ENCODE measurements around the gene MR1. TPM values are rescaled to one million over a fixed set of nuclear protein-coding genes. Genes with fewer than 3 reads are reported as not detected.

Gene MR1
- polyA plus RNA-seq, 1 donor (not counting 4 experiments of a cell fraction or from before 2014, with no cell fraction given), result 32.3 TPM

DNA sequence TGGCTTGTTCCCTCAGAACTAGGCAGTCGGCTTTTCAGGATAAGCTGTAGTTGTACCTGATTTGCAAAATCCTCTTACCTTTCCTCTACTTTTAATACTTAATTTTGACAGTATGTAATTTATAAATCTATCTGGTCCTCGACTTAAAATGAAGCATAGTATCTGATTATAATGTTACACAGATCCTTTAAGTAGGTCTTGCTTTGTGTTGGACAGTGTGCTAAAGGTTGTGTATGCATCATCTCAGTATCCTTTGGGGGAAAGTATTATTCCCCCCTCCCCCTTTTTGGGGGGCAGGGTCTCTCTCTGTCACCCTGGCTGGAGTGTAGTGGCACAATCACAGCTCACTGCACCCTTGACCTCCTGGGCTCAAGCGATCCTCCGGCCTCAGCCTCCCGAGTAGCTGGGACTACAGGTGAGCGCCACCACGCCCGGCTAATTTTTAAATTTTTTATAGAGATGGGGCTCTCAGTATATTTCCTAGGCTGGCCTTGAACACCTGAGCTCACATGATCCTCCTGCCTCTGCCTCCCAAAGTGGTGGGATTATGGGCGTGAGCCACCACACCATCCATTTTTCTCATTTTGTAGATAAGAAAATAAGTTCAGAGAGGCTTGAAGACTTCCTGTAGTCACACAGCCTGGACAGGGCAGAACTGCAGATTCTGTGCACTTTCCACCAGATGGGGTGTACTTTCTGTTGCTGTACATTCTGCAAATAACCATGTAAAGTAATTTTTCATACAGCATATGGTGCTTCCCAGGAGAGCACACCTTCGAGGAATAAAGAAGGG lies 10.3 kb upstream of the MR1 start:
- no peak overlapping the region for H3K27ac ChIP-seq (ENCODE audit: control insufficient read depth, insufficient read depth, low read length)
- H4K20me1 ChIP-seq (ENCODE audit: control insufficient read depth, extremely low read depth, insufficient read depth, low read length), result peaks cover 6% of the 10 kb centered on the region
- H2AFZ ChIP-seq (ENCODE audit: control insufficient read depth, low read length), result peak overlapping the region; percentile 72
- dilution Hi-C loops (cut with MboI; ENCODE audit: extremely low pct_ligation_motif_present, low sequenced_read_pairs), result no loop called here
- H3K9ac ChIP-seq (ENCODE audit: control insufficient read depth, extremely low read depth, insufficient read depth, low read length), result no peak overlapping the region
- peaks cover 38% of the 10 kb centered on the region for H3K79me2 ChIP-seq (ENCODE audit: control insufficient read depth, insufficient read depth, low read length)
- TF ChIP-seq EZH2 (IDR thresholded peaks at IDR 0.05; ENCODE audit: low read length), result no peak
- TF ChIP-seq, protein P1, sequence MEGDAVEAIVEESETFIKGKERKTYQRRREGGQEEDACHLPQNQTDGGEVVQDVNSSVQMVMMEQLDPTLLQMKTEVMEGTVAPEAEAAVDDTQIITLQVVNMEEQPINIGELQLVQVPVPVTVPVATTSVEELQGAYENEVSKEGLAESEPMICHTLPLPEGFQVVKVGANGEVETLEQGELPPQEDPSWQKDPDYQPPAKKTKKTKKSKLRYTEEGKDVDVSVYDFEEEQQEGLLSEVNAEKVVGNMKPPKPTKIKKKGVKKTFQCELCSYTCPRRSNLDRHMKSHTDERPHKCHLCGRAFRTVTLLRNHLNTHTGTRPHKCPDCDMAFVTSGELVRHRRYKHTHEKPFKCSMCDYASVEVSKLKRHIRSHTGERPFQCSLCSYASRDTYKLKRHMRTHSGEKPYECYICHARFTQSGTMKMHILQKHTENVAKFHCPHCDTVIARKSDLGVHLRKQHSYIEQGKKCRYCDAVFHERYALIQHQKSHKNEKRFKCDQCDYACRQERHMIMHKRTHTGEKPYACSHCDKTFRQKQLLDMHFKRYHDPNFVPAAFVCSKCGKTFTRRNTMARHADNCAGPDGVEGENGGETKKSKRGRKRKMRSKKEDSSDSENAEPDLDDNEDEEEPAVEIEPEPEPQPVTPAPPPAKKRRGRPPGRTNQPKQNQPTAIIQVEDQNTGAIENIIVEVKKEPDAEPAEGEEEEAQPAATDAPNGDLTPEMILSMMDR (optimal IDR thresholded peaks at IDR 0.05 in 1 of 3, IDR thresholded peaks at IDR 0.05 in 1 of 3, conservative IDR thresholded peaks at IDR 0.05 in 1 of 3; ENCODE audit: extremely low read depth in 1 of 3, insufficient read depth in 2 of 3, low read length in 3 of 3), result no peak
- H3K4me1 ChIP-seq (ENCODE audit: control insufficient read depth, extremely low read depth, insufficient read depth, low read length), result peaks cover 16% of the 10 kb centered on the region
- peaks cover 0 to 6% of the 10 kb centered on the region in 2 experiments for H3K36me3 ChIP-seq (ENCODE audit: control insufficient read depth in 2 of 2, extremely low read depth in 1 of 2, insufficient read depth in 2 of 2, low read length in 2 of 2)
- FAIRE-seq, result no peak
- no peaks in the 10 kb centered on the region for H3K9me3 ChIP-seq (ENCODE audit: control insufficient read depth, low read depth, low read length)
- peak overlapping the region; percentile 3 to 98 (median 55) for H3K4me3 ChIP-seq (ENCODE audit: control insufficient read depth in 2 of 3, extremely low read depth in 1 of 3, insufficient read depth in 2 of 3, low read depth in 1 of 3, low read length in 3 of 3)
- no peaks in the 10 kb centered on the region for H3K9me1 ChIP-seq (ENCODE audit: control insufficient read depth, extremely low read depth, insufficient read depth, low read length)
- H3K4me2 ChIP-seq (ENCODE audit: control insufficient read depth, extremely low read depth, insufficient read depth, low read depth, low read length), result peak overlapping the region; percentile 71
- DNase-seq (ENCODE audit: low read depth, low spot score), result no peak
- no peaks in the 10 kb centered on the region for H3K27me3 ChIP-seq (ENCODE audit: control insufficient read depth, extremely low read depth, insufficient read depth, low read length)

- no peaks in the 10 kb centered on the region for H3K79me2 ChIP-seq (ENCODE audit: control insufficient read depth, insufficient read depth, low read length)
- H3K27me3 ChIP-seq (ENCODE audit: control insufficient read depth, extremely low read depth, insufficient read depth, low read length), result no peaks in the 10 kb centered on the region
- H3K36me3 ChIP-seq (ENCODE audit: control insufficient read depth in 2 of 2, extremely low read depth in 1 of 2, insufficient read depth in 2 of 2, low read length in 2 of 2), result no peaks in the 10 kb centered on the region
- H3K9ac ChIP-seq (ENCODE audit: control insufficient read depth, extremely low read depth, insufficient read depth, low read length), result no peak overlapping the region
- H2AFZ ChIP-seq (ENCODE audit: control insufficient read depth, low read length), result no peak overlapping the region
- peaks cover 7% of the 10 kb centered on the region for H3K4me1 ChIP-seq (ENCODE audit: control insufficient read depth, extremely low read depth, insufficient read depth, low read length)
- TF ChIP-seq, protein P1 (optimal IDR thresholded peaks at IDR 0.05 in 1 of 3, IDR thresholded peaks at IDR 0.05 in 1 of 3, conservative IDR thresholded peaks at IDR 0.05 in 1 of 3; ENCODE audit: extremely low read depth in 1 of 3, insufficient read depth in 2 of 3, low read length in 3 of 3), result no peak
- no peak for TF ChIP-seq EZH2 (IDR thresholded peaks at IDR 0.05; ENCODE audit: low read length)
- FAIRE-seq, result no peak
- H3K27ac ChIP-seq (ENCODE audit: control insufficient read depth, insufficient read depth, low read length), result no peak overlapping the region
- no peak overlapping the region for H3K4me2 ChIP-seq (ENCODE audit: control insufficient read depth, extremely low read depth, insufficient read depth, low read depth, low read length)
- dilution Hi-C loops (cut with MboI; ENCODE audit: extremely low pct_ligation_motif_present, low sequenced_read_pairs), result no loop called here
- H4K20me1 ChIP-seq (ENCODE audit: control insufficient read depth, extremely low read depth, insufficient read depth, low read length), result no peaks in the 10 kb centered on the region
- no peak for DNase-seq (ENCODE audit: low read depth, low spot score)
- no peaks in the 10 kb centered on the region for H3K9me1 ChIP-seq (ENCODE audit: control insufficient read depth, extremely low read depth, insufficient read depth, low read length)
- no peak overlapping the region for H3K4me3 ChIP-seq (ENCODE audit: control insufficient read depth in 2 of 3, extremely low read depth in 1 of 3, insufficient read depth in 2 of 3, low read depth in 1 of 3, low read length in 3 of 3)
- H3K9me3 ChIP-seq (ENCODE audit: control insufficient read depth, low read depth, low read length), result no peaks in the 10 kb centered on the region
These were observed 5.6 kb upstream of the MR1 start for GRCh38 chr1:181028196-181028595.
